ENCODE results near the gene TRIML1. TPM values are rescaled to one million over a fixed set of nuclear protein-coding genes. Genes with fewer than 3 reads are reported as not detected.

The TRIML1 gene
- total and polyA plus RNA-seq, 2 of the 8 experiments (the other 6 are each of a cell fraction or from before 2014, with no cell fraction given) = not detected

- TF ChIP-seq ATF3 (IDR thresholded peaks at IDR 0.05; ENCODE audit: insufficient read depth, low read depth, low read length) (no peak), SIX5 (IDR thresholded peaks at IDR 0.05; ENCODE audit: low read depth, low read length) (no peak), CHD7 (IDR thresholded peaks at IDR 0.05; ENCODE audit: insufficient replicate concordance, low read length) (no peak), CREB1 (IDR thresholded peaks at IDR 0.05) (no peak), CTCF (IDR thresholded peaks at IDR 0.05; ENCODE audit: control extremely low read depth in 1 of 3, insufficient read depth in 1 of 3, low read depth in 1 of 3, low read length in 3 of 3) (no peak), ZNF274 (IDR thresholded peaks at IDR 0.05; ENCODE audit: borderline replicate concordance, extremely low read depth, low read length) (no peak), EZH2 (IDR thresholded peaks at IDR 0.05; ENCODE audit: low read depth, low read length, severe bottlenecking) (no peak), HDAC6 (IDR thresholded peaks at IDR 0.05; ENCODE audit: low read depth, low read length) (no peak)
Observed at GRCh38 chr4:188110036-188110435, 29.2 kb upstream of the TRIML1 start (continued).

All from H1 (cell line).